HL-60 (cell line): Measurements from ENCODE around the gene GRIK5.

ENCODE experiments used
- DNase-seq, 2 experiments: peaks; one replicate each; pipeline ENCODE4 v3.0.0-alpha.2; 2010 to 2020; ENCODE audit warnings: low read depth in 1 of 2, low spot score in 1 of 2
- H3K27ac ChIP-seq: fragments of 250-450 bp; sonication (Bioruptor Pico); replicated peaks from 2 replicates; pipeline ENCODE4 v1.5.1; 2020; ENCODE audit warnings: mild to moderate bottlenecking, moderate library complexity
- H3K27me3 ChIP-seq: fragments of 250-450 bp; sonication (Bioruptor Pico); 2 replicates; pipeline ENCODE4 v1.5.1; 2021; ENCODE audit warnings: mild to moderate bottlenecking, moderate library complexity; ENCODE audit not compliant: insufficient read depth, poor library complexity, severe bottlenecking
- H3K4me3 ChIP-seq: replicated peaks from 2 replicates; pipeline ENCODE4 v1.5.1; 2011; ENCODE audit warnings: mild to moderate bottlenecking, control low read depth, low read length; ENCODE audit not compliant: insufficient read depth
- GABPA ChIP-seq: IDR thresholded peaks from 2 replicates; pipeline ENCODE4 v1.6.1; 2012; ENCODE audit warnings: low read depth
- POLR2AphosphoS5 ChIP-seq: IDR thresholded peaks from 2 replicates; pipeline ENCODE4 v1.6.1; 2012; ENCODE audit warnings: low read depth
- SPI1 ChIP-seq: IDR thresholded peaks from 2 replicates; pipeline ENCODE4 v1.6.1; 2012; ENCODE audit warnings: low read depth, mild to moderate bottlenecking, borderline replicate concordance
- TF ChIP-seq, protein P1 (sequence below): IDR thresholded peaks from one replicate; pipeline ENCODE4 v1.5.1; 2011; ENCODE audit warnings: low read length, control low read depth, inconsistent platforms; ENCODE audit not compliant: insufficient read depth
- TF ChIP-seq, protein P2 (sequence below): IDR thresholded peaks from 2 replicates; pipeline ENCODE4 v1.6.1; 2012; ENCODE audit warnings: low read depth; ENCODE audit not compliant: insufficient replicate concordance

The GRIK5 gene

DNA sequence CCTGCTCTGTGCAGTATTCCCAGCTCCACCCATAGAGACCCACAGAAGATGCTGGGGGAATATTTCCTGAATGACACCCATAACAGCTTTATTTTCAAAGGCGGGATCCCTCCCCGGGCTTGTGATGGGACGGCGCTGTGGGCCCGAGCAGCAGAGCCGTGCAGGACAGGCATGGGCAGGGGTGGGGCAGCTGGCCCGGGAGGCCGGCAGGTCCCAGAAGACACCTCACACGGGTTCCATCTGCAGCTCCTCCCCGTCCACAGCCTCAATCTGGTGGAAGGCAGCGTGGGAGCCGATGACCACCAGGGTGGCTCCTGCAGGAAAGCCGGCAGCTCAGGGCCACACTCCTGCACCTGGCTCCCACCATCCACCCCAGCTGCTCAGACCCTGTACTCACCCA, 113.4 kb downstream of the GRIK5 start:
- Histone ChIP-seq H3K27ac (no peak overlapping the region), H3K4me3 (no peak overlapping the region), H3K27me3 (no peaks in the 10 kb centered on the region)
- TF ChIP-seq, protein P1, sequence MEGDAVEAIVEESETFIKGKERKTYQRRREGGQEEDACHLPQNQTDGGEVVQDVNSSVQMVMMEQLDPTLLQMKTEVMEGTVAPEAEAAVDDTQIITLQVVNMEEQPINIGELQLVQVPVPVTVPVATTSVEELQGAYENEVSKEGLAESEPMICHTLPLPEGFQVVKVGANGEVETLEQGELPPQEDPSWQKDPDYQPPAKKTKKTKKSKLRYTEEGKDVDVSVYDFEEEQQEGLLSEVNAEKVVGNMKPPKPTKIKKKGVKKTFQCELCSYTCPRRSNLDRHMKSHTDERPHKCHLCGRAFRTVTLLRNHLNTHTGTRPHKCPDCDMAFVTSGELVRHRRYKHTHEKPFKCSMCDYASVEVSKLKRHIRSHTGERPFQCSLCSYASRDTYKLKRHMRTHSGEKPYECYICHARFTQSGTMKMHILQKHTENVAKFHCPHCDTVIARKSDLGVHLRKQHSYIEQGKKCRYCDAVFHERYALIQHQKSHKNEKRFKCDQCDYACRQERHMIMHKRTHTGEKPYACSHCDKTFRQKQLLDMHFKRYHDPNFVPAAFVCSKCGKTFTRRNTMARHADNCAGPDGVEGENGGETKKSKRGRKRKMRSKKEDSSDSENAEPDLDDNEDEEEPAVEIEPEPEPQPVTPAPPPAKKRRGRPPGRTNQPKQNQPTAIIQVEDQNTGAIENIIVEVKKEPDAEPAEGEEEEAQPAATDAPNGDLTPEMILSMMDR = no peak
- TF ChIP-seq, protein P2, sequence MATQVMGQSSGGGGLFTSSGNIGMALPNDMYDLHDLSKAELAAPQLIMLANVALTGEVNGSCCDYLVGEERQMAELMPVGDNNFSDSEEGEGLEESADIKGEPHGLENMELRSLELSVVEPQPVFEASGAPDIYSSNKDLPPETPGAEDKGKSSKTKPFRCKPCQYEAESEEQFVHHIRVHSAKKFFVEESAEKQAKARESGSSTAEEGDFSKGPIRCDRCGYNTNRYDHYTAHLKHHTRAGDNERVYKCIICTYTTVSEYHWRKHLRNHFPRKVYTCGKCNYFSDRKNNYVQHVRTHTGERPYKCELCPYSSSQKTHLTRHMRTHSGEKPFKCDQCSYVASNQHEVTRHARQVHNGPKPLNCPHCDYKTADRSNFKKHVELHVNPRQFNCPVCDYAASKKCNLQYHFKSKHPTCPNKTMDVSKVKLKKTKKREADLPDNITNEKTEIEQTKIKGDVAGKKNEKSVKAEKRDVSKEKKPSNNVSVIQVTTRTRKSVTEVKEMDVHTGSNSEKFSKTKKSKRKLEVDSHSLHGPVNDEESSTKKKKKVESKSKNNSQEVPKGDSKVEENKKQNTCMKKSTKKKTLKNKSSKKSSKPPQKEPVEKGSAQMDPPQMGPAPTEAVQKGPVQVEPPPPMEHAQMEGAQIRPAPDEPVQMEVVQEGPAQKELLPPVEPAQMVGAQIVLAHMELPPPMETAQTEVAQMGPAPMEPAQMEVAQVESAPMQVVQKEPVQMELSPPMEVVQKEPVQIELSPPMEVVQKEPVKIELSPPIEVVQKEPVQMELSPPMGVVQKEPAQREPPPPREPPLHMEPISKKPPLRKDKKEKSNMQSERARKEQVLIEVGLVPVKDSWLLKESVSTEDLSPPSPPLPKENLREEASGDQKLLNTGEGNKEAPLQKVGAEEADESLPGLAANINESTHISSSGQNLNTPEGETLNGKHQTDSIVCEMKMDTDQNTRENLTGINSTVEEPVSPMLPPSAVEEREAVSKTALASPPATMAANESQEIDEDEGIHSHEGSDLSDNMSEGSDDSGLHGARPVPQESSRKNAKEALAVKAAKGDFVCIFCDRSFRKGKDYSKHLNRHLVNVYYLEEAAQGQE = no peak
- no peak for TF ChIP-seq POLR2AphosphoS5
- no peak for TF ChIP-seq GABPA
- TF ChIP-seq SPI1 = no peak
- DNase-seq = no peak

DNA sequence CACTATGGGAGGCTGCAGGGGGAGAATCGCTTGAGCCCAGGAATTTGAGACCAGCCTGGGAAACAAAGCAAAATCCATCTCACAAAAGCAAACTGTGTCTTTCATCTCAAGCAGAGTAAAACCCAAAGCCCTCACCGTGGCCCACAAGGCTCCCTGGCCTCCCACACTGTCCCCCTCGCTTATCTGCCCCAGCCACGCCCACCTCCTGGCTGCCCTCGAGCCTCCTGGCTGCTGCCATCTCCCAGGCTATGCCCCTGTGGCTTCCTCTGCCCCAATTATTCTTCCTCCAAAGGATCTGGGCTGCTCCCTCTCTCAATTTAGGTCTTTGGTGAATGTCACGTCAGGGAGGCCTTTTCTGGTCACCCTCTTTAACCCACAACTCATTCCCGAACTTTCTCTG, 114.5 kb downstream of the GRIK5 start:
- no peak overlapping the region for H3K27ac ChIP-seq
- DNase-seq = no peak
- no peak overlapping the region for H3K4me3 ChIP-seq
- TF ChIP-seq, protein P1 = no peak
- no peak for TF ChIP-seq POLR2AphosphoS5
- TF ChIP-seq, protein P2 = no peak
- no peak for TF ChIP-seq GABPA
- no peak for TF ChIP-seq SPI1
- no peaks in the 10 kb centered on the region for H3K27me3 ChIP-seq

DNA sequence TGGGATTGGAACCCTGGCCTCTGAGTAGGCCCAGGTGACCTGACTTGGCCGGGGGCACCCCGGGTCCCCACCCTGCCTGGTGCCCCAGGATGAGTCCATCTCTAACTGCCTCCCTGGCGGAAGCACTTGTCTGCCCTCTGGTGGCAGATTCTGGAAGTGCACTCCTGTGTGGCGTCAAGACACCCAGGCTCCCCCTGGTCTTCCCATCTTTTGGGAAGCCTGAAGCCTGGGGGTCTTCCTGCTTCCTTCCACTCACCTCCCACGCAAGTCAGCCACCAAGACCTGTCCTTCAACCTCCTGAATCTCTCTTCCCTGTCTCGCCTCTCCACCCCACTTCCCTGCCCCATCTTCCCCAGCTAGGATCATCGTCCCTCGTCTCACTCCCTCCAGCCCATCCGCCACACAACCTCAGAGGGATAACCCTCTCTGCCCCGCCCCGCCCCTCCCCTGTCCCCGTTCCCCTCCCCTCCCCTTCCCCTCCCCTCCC, 118.3 kb downstream of the GRIK5 start:
- Histone ChIP-seq H3K27ac (no peak overlapping the region), H3K4me3 (no peak overlapping the region)
- DNase-seq = peak in 1 of 2 experiments; percentile 72

More for the DNA sequence above, 118.3 kb downstream of the GRIK5 start:
- H3K27me3 ChIP-seq = no peaks in the 10 kb centered on the region
- no peak for TF ChIP-seq POLR2AphosphoS5
- TF ChIP-seq, protein P1 = peak; percentile 99
- no peak for TF ChIP-seq GABPA
- TF ChIP-seq, protein P2 = no peak
- TF ChIP-seq SPI1 = no peak
